Right cardiac atrium (tissue), 5 donors: ENCODE results near the gene DDX24. TPM values are rescaled to one million over a fixed set of nuclear protein-coding genes. Genes with fewer than 3 reads are reported as not detected.

ENCODE experiments used
- ATAC-seq, 2 donors: fragments of 200-7000 bp; cut with Tn5 transposase; one replicate each; pipeline versions ENCODE4 v1.8.0 to v1.9.1; 2020; ENCODE audit warnings: moderate library complexity in 2 of 2, mild to moderate bottlenecking in 1 of 2
- DNase-seq, 3 donors: peaks; one replicate each; pipeline ENCODE4 v3.0.0-alpha.2; 2020
- H3K27ac ChIP-seq: one replicate; pipeline ENCODE4 v1.5.1; 2013; ENCODE audit warnings: mild to moderate bottlenecking, low read length, control low read depth, moderate library complexity
- H3K27me3 ChIP-seq: one replicate; pipeline ENCODE4 v1.6.1; 2013; ENCODE audit not compliant: control insufficient read depth, insufficient read depth
- H3K4me1 ChIP-seq: one replicate; pipeline ENCODE4 v1.6.1; 2013; ENCODE audit warnings: low read length; ENCODE audit not compliant: control insufficient read depth, insufficient read depth
- H3K4me3 ChIP-seq: one replicate; pipeline ENCODE4 v1.5.1; 2013; ENCODE audit warnings: low read length, control low read depth
- H3K9me3 ChIP-seq: one replicate; pipeline ENCODE4 v1.6.1; 2013; ENCODE audit warnings: low read length; ENCODE audit not compliant: control insufficient read depth
- WGBS: extraction: QIAGEN DNeasy Blood & Tissue Kit; methylation state at CpG from one replicate; pipeline ENCODE4 v1.1.7; 2013; 5-methylcytosine and 5-hydroxymethylcytosine counted together
- intact Hi-C, 4 donors: fragments of 100-400 bp; cut with DNase I; formaldehyde crosslinking; loops; one replicate each; pipeline versions ENCODE4 v1.11.0 to v1.14.0; 2022 to 2023
- polyA plus RNA-seq: library from polyadenylated mRNA; stranded (reverse); fragments of 200-250 nt; gene quantifications from one replicate; pipeline ENCODE4 v1.2.3, GENCODE V29; 2013
- total RNA-seq, 4 donors: library from RNA; stranded (reverse); fragmentation: NEBNext Ultra II Directional; extraction: Animal tissue kit (Norgen Biotek cat#: 25700); gene quantifications; one replicate each; pipeline ENCODE4 v1.2.1, GENCODE V29; 2021
- donor health status: healthy with polysubstance abuse.
- donor health status: DM: no; HTN: yes; CAD: no.
- donor health status: DM: no; HTN: no; CAD: no.
- donor health status: DM: no; HTN: yes; CAD: no; lungs with severe emphysema.
- donor health status: DM: yes; HTN: yes; CAD: no.

DDX24 gene
- total and polyA plus RNA-seq, 5 donors = 138 to 268 (median 255) TPM

- DNase-seq (no peak), ATAC-seq (no peak)
- H3K9me3 ChIP-seq = no peaks in the 10 kb centered on the region
- no peaks in the 10 kb centered on the region for H3K4me1 ChIP-seq
- no peaks in the 10 kb centered on the region for H3K27me3 ChIP-seq
- H3K27ac ChIP-seq = no peak overlapping the region
- WGBS = 87% methylated on average over 14 of the region's 14 CpGs
- no peak overlapping the region for H3K4me3 ChIP-seq
- intact Hi-C loops = no loop called here
These were observed 50.4 kb downstream of the DDX24 start for GRCh38 chr14:94030571-94030970.

GRCh38 chr14:94029671-94030203, 51.3 kb downstream of the DDX24 start:
- Histone ChIP-seq H3K4me1 (no peaks in the 10 kb centered on the region), H3K4me3 (no peak overlapping the region), H3K9me3 (no peaks in the 10 kb centered on the region), H3K27me3 (no peaks in the 10 kb centered on the region), H3K27ac (no peak overlapping the region)
- ATAC-seq (no peak), DNase-seq (peak in 1 of 3 donors; percentile 34)
- intact Hi-C loops = no loop called here
- 90% methylated on average over 7 of the region's 7 CpGs for WGBS

GRCh38 chr14:94029265-94029664, 51.7 kb downstream of the DDX24 start:
- Histone ChIP-seq H3K27me3 (no peaks in the 10 kb centered on the region), H3K27ac (no peak overlapping the region), H3K4me3 (no peak overlapping the region), H3K4me1 (no peaks in the 10 kb centered on the region), H3K9me3 (no peaks in the 10 kb centered on the region)
- DNase-seq = no peak
- ATAC-seq = no peak
- 68% methylated on average over 4 of the region's 4 CpGs for WGBS
- intact Hi-C loops = no loop called here

- H3K9me3 ChIP-seq = no peaks in the 10 kb centered on the region
- H3K4me3 ChIP-seq = no peak overlapping the region
- H3K4me1 ChIP-seq = no peaks in the 10 kb centered on the region
- no peak for ATAC-seq
- 79% methylated on average over 4 of the region's 4 CpGs for WGBS
- DNase-seq = peak in 1 of 3 donors; percentile 29
- H3K27me3 ChIP-seq = no peaks in the 10 kb centered on the region
- H3K27ac ChIP-seq = no peak overlapping the region
- intact Hi-C loops = no loop called here
These were observed 52.6 kb downstream of the DDX24 start for GRCh38 chr14:94028450-94028826.

- no peaks in the 10 kb centered on the region for H3K27me3 ChIP-seq
- H3K9me3 ChIP-seq = no peaks in the 10 kb centered on the region
- no peaks in the 10 kb centered on the region for H3K4me1 ChIP-seq
- H3K4me3 ChIP-seq = no peak overlapping the region
- no peak overlapping the region for H3K27ac ChIP-seq
- 90% methylated on average over 14 of the region's 14 CpGs for WGBS
- peak in 1 of 3 donors; percentile 43 for DNase-seq
- peak in 1 of 2 donors; percentile 4 for ATAC-seq
- intact Hi-C loops = no loop called here
These were observed 53.2 kb downstream of the DDX24 start for GRCh38 chr14:94027566-94028449.

- no peaks in the 10 kb centered on the region for H3K9me3 ChIP-seq
- whole genome bisulfite sequencing = 43% methylated on average over 17 of the region's 17 CpGs
- DNase-seq (peak in 1 of 3 donors; percentile 51), ATAC-seq (no peak)
- H3K4me3 ChIP-seq = peak overlapping the region; percentile 71
- no peaks in the 10 kb centered on the region for H3K27me3 ChIP-seq
- no peaks in the 10 kb centered on the region for H3K4me1 ChIP-seq
- H3K27ac ChIP-seq = no peak overlapping the region
- intact Hi-C loops = no loop called here
These were observed 54.0 kb downstream of the DDX24 start for GRCh38 chr14:94026889-94027469.

GRCh38 chr14:94026173-94026888, 54.7 kb downstream of the DDX24 start, which contains the start of gene OTUB2:
Gene OTUB2, plus strand, starts transcription at chr14:94026340. Its CDS starts 198 bp downstream, at chr14:94026538.
- DNase-seq = peak; percentile 97 to 99 (median 99)
- Histone ChIP-seq H3K4me1 (no peaks in the 10 kb centered on the region), H3K9me3 (no peaks in the 10 kb centered on the region), H3K27ac (no peak within 1 kb of the TSS), H3K27me3 (no peaks in the 10 kb centered on the region), H3K4me3 (peak within 1 kb of the TSS; percentile 71)
- ATAC-seq = peak; percentile 98 to 99
- under 1% methylated on average over 74 of the region's 74 CpGs for WGBS
- intact Hi-C loops = no loop called here

GRCh38 chr14:94025720-94026119, 55.3 kb downstream of the DDX24 start:
- Histone ChIP-seq H3K27ac (no peak overlapping the region), H3K27me3 (no peaks in the 10 kb centered on the region), H3K4me3 (no peak overlapping the region), H3K9me3 (no peaks in the 10 kb centered on the region), H3K4me1 (no peaks in the 10 kb centered on the region)
- intact Hi-C loops = no loop called here
- DNase-seq (no peak), ATAC-seq (no peak)
- 60% methylated on average over 6 of the region's 6 CpGs for WGBS

GRCh38 chr14:94024549-94024948, 56.5 kb downstream of the DDX24 start:
- Histone ChIP-seq H3K27ac (no peak overlapping the region), H3K4me3 (no peak overlapping the region), H3K27me3 (no peaks in the 10 kb centered on the region), H3K9me3 (no peaks in the 10 kb centered on the region), H3K4me1 (no peaks in the 10 kb centered on the region)
- ATAC-seq (no peak), DNase-seq (peak in 1 of 3 donors; percentile 14)
- intact Hi-C loops = no loop called here
- 93% methylated on average over 2 of the region's 2 CpGs for WGBS

GRCh38 chr14:94022532-94023411, 58.2 kb downstream of the DDX24 start:
- 70% methylated on average over 10 of the region's 10 CpGs for WGBS
- Histone ChIP-seq H3K27me3 (no peaks in the 10 kb centered on the region), H3K27ac (no peak overlapping the region), H3K4me3 (no peak overlapping the region), H3K4me1 (no peaks in the 10 kb centered on the region), H3K9me3 (no peaks in the 10 kb centered on the region)
- ATAC-seq (no peak), DNase-seq (peak in 1 of 3 donors; percentile 42)
- intact Hi-C loops = no loop called here
